ENCODE measurements around the gene NR1I2. TPM values are rescaled to one million over a fixed set of nuclear protein-coding genes. Genes with fewer than 3 reads are reported as not detected.

Gene NR1I2
- total and polyA plus RNA-seq, 2 donors (not counting 1 experiment from before 2014, with no cell fraction given): 0.30 to 0.52 TPM

GRCh38 chr3:119767936-119768601 is 13.8 kb upstream of the NR1I2 start:
- Mint-ChIP-seq H3K27ac (no peak overlapping the region), H3K4me3 (no peak overlapping the region), H3K9me3 (ENCODE audit: insufficient read depth) (no peaks in the 10 kb centered on the region), H3K27me3 (peaks cover 4% of the 10 kb centered on the region), H3K4me1 (no peaks in the 10 kb centered on the region)
- Histone ChIP-seq H3K79me2 (ENCODE audit: control insufficient read depth, insufficient read depth, low read length) (no peaks in the 10 kb centered on the region), H3K4me3 (ENCODE audit: control extremely low read depth in 1 of 5, extremely low read depth in 1 of 5, insufficient read depth in 1 of 5, low read depth in 2 of 5, low read length in 4 of 5) (no peak overlapping the region), H3K36me3 (replicated peaks in 1 of 2; ENCODE audit: control extremely low read depth in 1 of 2, control insufficient read depth in 1 of 2, extremely low read depth in 1 of 2, insufficient read depth in 2 of 2, low read length in 1 of 2) (no peaks in the 10 kb centered on the region), H3K27me3 (replicated peaks in 1 of 4; ENCODE audit: control extremely low read depth in 1 of 4, control insufficient read depth in 3 of 4, insufficient read depth in 4 of 4, low read length in 3 of 4) (no peaks in the 10 kb centered on the region), H3K27ac (ENCODE audit: low read length in 2 of 2) (no peak overlapping the region), H3K9ac (ENCODE audit: low read length) (no peak overlapping the region), H3K4me1 (ENCODE audit: control insufficient read depth in 2 of 2, insufficient read depth in 2 of 2, low read length in 2 of 2) (no peaks in the 10 kb centered on the region), H4K20me1 (ENCODE audit: control insufficient read depth, insufficient read depth, low read length, poor library complexity, severe bottlenecking) (no peaks in the 10 kb centered on the region), H3K4me2 (replicated peaks; ENCODE audit: low read depth, low read length, poor library complexity, severe bottlenecking) (no peak overlapping the region), H3K9me3 (ENCODE audit: control extremely low read depth in 1 of 3, control insufficient read depth in 2 of 3, insufficient read depth in 1 of 3, low read length in 2 of 3) (no peaks in the 10 kb centered on the region), H2AFZ (ENCODE audit: insufficient read depth, low read depth, low read length, poor library complexity, severe bottlenecking) (no peak overlapping the region)
- WGBS (ENCODE audit: insufficient coverage): 100% methylated on average over 4 of the region's 6 CpGs
- TF ChIP-seq CTCF (IDR thresholded peaks at IDR 0.05): no peak
- TF ChIP-seq EZH2 (IDR thresholded peaks at IDR 0.05; ENCODE audit: borderline replicate concordance, insufficient read depth, low read depth, low read length, poor library complexity, severe bottlenecking): no peak
- no peak for DNase-seq
- CTCF ChIA-PET: no interaction called here
- no peak for ATAC-seq (ENCODE audit: low read depth)
- intact Hi-C loops (cut with micrococcal nuclease): no loop called here
- POLR2A ChIA-PET: no interaction called here

GRCh38 chr3:119768668-119769393 is 13.1 kb upstream of the NR1I2 start:
- ChIA-PET POLR2A (no interaction called here), CTCF (no interaction called here)
- H3K79me2 ChIP-seq (ENCODE audit: control insufficient read depth, insufficient read depth, low read length): no peaks in the 10 kb centered on the region
- no peaks in the 10 kb centered on the region for H3K36me3 ChIP-seq (replicated peaks in 1 of 2; ENCODE audit: control extremely low read depth in 1 of 2, control insufficient read depth in 1 of 2, extremely low read depth in 1 of 2, insufficient read depth in 2 of 2, low read length in 1 of 2)
- H3K27me3 Mint-ChIP-seq: peaks cover 4% of the 10 kb centered on the region
- ATAC-seq (ENCODE audit: low read depth): no peak
- no peaks in the 10 kb centered on the region for H3K4me1 Mint-ChIP-seq
- H3K4me1 ChIP-seq (ENCODE audit: control insufficient read depth in 2 of 2, insufficient read depth in 2 of 2, low read length in 2 of 2): no peaks in the 10 kb centered on the region
- intact Hi-C loops (cut with micrococcal nuclease): no loop called here
- H3K4me2 ChIP-seq (replicated peaks; ENCODE audit: low read depth, low read length, poor library complexity, severe bottlenecking): no peak overlapping the region
- H3K4me3 Mint-ChIP-seq: no peak overlapping the region
- no peaks in the 10 kb centered on the region for H4K20me1 ChIP-seq (ENCODE audit: control insufficient read depth, insufficient read depth, low read length, poor library complexity, severe bottlenecking)
- no peak for TF ChIP-seq CTCF (IDR thresholded peaks at IDR 0.05)
- no peak for TF ChIP-seq EZH2 (IDR thresholded peaks at IDR 0.05; ENCODE audit: borderline replicate concordance, insufficient read depth, low read depth, low read length, poor library complexity, severe bottlenecking)
- no peak overlapping the region for H3K9ac ChIP-seq (ENCODE audit: low read length)
- H3K27me3 ChIP-seq (replicated peaks in 1 of 4; ENCODE audit: control extremely low read depth in 1 of 4, control insufficient read depth in 3 of 4, insufficient read depth in 4 of 4, low read length in 3 of 4): no peaks in the 10 kb centered on the region
- no peaks in the 10 kb centered on the region for H3K9me3 ChIP-seq (ENCODE audit: control extremely low read depth in 1 of 3, control insufficient read depth in 2 of 3, insufficient read depth in 1 of 3, low read length in 2 of 3)
- no peak for DNase-seq
- no peak overlapping the region for H3K27ac Mint-ChIP-seq
- H3K9me3 Mint-ChIP-seq (ENCODE audit: insufficient read depth): no peaks in the 10 kb centered on the region
- 100% methylated on average over 2 of the region's 9 CpGs for WGBS (ENCODE audit: insufficient coverage)
- no peak overlapping the region for H2AFZ ChIP-seq (ENCODE audit: insufficient read depth, low read depth, low read length, poor library complexity, severe bottlenecking)
- H3K27ac ChIP-seq (ENCODE audit: low read length in 2 of 2): no peak overlapping the region
- no peak overlapping the region for H3K4me3 ChIP-seq (ENCODE audit: control extremely low read depth in 1 of 5, extremely low read depth in 1 of 5, insufficient read depth in 1 of 5, low read depth in 2 of 5, low read length in 4 of 5)

All from B cell (primary cell).